DMS53 (cell line): Measurements from ENCODE around the gene PPP3CB.

ENCODE experiments used
- DNase-seq: peaks from one replicate; lab custom pipeline; 2025; lab: John Stamatoyannopoulos, UW

Gene PPP3CB

GRCh38 chr10:73495884-73496674 lies at the start of gene PPP3CB:
Gene PPP3CB (minus strand): TSS chr10:73496024. CDS start chr10:73495889, 135 bp downstream.
- DNase-seq = peak; percentile 96

GRCh38 chr10:73545357-73545756 lies 49.5 kb upstream of the PPP3CB start:
- DNase-seq = no peak

DNA sequence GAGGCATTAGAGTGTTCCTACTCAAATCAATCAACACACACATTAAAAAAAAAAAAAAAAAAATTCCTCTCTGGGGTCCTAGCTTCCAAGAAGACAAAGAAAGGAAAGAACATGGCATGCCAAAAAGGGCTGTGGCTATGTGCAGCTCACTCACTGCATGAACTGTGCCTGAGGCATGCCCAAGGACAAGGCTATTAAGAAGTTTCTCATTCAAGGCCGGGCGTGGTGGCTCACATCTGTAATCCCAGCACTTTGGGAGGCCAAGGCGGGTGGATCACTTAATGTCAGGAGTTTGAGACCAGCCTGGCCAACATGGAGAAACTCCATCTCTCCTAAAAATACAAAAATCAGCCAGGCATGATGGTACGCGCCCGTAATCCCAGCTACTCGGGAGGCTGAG lies 41.9 kb upstream of the PPP3CB start:
- DNase-seq = no peak

DNA sequence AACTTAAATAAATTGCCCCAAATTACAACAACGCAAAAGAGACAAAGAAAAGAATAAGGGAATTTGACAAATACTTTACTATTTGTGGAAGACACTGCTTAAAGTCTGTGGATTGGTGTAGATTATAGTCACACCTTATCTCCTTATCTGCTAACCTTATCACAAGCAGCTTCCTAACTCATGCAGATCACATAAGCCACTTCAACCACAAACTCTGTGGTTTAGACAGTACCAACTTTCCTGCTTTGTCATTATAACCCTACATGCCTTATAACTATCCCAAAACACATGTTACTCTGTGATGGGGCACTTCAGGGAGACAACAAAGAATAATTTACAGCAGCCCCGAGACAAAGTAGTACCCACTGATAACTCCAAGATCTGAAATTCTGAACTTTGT lies 41.5 kb upstream of the PPP3CB start:
- no peak for DNase-seq

DNA sequence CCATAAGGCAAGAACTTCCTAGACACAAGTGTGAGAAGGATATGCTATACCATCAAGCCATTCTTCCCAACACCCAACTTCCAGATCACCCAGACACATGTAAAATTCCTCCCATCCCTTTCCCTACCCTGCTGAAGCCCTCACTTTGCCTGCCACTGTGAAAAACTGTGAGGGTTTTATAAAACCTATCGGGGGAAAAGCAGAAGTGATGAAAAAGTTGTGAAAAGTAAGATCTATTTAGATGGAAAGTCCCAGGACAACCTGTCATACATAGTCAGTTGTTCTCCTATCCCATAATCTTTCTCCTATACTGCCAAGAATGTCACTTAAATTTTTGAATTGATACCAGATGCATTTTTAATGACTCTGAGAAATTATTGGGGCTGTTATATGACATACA lies 39.0 kb upstream of the PPP3CB start:
- DNase-seq = no peak

DNA sequence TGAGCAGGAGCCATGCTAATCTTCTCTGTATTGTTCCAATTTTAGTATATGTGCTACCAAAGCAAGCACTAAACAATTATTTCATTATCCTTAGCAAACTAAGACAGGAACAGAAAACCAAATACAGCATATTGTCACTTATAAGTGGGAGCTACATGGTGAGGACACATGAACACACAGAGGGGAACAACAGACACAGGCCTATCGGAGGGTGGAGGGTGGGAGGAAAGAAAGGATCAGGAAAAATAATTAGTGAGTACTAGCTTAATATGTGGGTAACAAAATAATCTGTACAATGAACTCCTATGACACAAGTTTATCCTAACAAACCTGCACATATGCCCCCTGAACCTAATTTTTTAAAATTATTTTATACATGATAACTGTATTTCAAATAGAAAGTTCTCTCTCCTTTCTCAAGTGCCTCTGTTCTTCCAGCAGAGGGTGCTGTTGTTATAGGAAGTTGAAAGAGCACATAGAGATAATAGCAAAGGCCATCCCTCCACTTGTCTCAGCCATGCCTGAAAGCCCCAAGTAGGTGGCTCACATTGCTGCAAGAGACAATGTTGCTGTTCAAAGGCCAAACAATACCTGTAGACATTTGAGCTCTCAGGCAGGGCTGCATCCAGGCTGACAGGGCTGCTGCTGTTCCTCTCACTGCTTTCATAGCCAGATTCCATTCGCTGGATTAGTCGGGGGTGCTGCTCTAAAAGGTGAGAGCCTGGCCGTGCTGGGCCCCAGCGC lies 33.4 kb upstream of the PPP3CB start:
- peak; percentile 94 for DNase-seq

DNA sequence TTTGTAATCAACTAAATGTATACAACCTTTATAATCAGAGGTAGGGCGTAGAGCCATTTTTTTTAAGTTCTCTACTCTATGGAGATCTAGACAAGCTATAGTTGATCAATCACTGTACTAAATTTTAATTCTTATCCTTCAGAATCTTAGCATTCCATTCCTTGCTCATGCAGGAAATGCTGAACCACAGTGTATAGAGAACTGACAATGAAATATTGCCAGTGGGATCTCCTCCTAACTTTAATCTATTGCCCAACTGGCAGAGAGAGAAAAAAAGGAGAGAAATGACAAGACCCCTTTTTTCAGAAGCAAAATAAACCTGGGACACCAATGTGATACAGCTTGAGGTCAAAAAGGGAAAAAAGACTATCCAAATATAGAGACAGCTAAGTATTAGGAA lies 26.4 kb upstream of the PPP3CB start:
- no peak for DNase-seq

- no peak for DNase-seq
Measured at GRCh38 chr10:73519336-73519735, 23.5 kb upstream of the PPP3CB start.

DNA sequence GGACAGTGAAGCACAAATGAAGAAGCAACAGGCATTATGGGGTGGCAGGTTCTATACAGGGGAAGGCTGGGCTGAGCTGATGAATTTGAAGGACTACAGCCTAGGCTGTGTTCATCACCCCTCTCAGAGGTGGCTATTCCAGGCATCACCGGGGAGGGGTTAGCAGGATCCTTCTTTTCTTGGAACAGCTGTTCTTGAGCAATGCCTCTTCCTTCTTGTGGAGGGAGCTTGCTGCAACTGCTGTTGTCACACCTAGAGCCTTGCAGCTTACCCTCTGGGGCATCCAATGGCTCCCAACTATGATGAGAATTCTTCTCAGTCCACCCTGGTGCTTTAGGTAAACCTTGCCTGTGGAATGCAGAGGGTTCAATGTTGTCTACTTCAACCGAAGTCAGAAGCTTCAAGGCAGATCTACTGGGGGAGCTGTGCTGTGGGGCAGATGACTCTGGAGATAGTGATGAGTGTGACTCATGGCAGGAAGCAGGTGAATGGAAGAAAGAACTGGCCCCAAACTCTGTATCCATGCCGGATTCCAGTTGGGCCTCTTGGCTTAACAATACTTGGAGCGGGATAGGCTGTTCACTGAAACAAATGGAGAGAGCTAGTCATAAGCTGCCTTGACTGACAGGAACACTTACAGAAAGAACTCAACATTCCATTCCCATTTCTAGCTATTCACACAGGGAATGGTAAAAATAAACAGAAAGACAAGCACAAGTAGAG lies 21.5 kb upstream of the PPP3CB start:
- DNase-seq = peak; percentile 35

DNA sequence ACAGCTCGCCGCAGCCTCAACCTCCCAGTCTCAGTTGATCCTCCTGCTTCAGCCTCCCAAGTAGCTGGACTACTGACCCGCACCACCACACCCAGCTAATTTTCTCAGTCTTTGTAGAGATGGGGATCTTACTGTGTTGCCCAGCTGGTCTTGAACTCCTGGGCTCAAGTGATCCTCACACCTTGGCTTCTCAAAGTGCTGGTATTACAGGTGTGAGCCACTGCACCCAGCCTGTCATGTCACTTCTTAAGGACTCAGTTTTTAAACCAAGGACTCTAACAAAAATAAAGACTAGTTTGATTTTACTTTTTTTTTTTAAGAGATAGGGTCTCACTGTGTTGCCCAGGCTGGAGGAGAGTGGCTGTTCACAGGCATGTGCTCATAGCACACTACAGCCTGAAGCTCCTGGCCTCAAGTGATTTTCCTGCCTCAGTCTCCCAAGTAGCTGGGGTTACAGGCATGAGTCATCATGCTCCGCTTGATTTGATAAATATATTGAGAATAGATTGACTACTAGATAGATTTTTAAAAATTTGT lies 16.5 kb upstream of the PPP3CB start:
- no peak for DNase-seq

- DNase-seq = no peak
Measured at GRCh38 chr10:73509695-73510094, 13.9 kb upstream of the PPP3CB start.

DNA sequence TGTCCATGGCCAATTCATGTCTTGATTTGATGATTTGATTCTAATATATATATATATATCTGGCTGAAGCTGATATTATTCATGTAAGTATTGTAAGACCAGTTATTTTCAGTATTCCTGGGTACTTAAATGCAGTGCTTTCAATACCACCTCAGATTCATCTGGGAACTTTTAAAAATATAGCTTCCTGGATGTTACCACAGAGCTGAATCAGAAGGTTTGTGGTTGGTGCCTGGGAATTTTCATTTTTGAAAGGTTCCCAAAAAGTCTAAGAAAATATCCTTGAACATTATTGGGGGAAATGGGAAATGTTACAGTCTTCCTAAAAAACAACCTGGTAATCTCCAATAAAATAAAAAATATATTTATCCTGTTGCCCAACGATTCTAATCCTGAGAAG lies 10.7 kb upstream of the PPP3CB start:
- no peak for DNase-seq

- DNase-seq = no peak
Measured at GRCh38 chr10:73506074-73506473, 10.2 kb upstream of the PPP3CB start.

DNA sequence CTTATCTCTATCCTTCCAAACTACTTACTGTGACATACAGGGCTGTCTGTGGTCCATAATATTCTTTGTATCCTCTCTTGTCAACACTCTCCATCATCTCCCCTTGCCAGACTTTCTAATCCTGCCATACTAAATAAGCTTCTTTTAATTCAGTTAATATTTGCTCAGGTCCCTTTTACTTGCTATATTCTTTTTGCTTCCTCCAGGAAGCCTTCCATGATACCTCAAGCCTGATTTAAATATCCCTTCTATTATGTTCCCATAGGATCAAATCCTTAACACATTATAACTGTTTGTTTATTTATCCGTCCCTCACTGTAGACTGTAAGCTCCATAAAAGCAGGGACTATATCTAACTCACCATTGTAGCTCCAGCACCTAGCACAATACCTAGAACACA lies 7.2 kb upstream of the PPP3CB start:
- DNase-seq = no peak

- no peak for DNase-seq
Measured at GRCh38 chr10:73501651-73502050, 5.8 kb upstream of the PPP3CB start.

DNA sequence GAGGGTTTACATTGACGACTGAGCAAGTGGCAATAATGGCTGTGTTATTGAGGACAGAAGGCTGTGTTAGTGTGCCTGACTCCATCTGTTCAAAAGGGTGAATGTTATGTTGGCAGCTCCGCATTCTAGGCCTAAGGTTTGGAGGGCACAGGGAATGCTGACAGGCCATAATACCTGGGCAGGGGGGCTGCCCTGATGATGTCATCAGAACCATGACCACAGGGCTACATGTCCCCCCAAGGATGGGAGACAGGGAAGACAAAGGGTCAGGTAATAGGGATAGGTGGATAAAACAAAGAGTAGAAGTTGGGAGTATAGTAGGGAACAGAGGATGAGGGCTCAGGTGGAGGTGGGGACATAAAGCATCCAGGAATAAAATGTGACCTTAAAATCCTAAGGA lies 1.8 kb upstream of the PPP3CB start:
- no peak for DNase-seq

- peak; percentile 96 for DNase-seq
Measured at GRCh38 chr10:73495226-73495883, 469 bp downstream of the PPP3CB start.

DNA sequence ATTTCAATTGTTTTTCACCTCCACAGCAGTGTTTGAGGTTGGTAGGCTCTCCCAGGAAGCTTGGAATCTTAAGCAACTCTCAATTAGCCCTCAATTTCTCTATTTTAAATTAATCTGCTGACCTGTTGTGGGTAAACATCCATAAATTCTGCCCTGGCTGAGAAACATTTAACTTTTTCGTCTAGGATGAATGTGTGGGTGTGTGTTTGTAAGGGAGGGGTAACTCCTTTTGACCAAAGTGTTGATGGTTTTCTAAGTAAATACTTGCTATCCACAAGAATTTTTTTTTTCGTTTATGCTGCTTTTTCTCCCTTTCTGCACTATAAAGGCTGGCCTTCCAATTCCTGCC lies 973 bp downstream of the PPP3CB start:
- no peak for DNase-seq

GRCh38 chr10:73494213-73494612 lies 1.6 kb downstream of the PPP3CB start:
- DNase-seq = no peak

DNA sequence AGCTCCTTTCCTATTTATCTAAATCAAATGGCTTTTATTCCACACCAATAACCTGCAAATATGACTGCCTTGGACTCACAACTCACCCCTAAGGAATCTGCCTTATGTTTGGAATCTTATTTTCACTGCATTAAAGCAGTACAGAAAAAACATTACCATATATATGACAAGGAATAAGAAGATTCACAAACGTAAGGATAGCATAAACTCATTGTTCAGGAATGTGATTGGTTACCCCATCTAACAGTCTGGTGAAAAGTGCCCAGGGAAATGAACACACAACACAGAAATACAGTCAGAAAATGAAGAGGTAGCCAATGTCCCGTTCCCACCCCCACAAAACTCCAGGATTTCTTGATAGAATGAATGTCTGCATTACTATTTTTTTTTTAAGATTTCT lies 2.0 kb downstream of the PPP3CB start:
- DNase-seq = no peak

GRCh38 chr10:73486601-73487000 lies 9.2 kb downstream of the PPP3CB start:
- no peak for DNase-seq

GRCh38 chr10:73485320-73485719 lies 10.5 kb downstream of the PPP3CB start:
- no peak for DNase-seq
